ENCODE results near the gene ADGRV1.

Gene ADGRV1

DNA sequence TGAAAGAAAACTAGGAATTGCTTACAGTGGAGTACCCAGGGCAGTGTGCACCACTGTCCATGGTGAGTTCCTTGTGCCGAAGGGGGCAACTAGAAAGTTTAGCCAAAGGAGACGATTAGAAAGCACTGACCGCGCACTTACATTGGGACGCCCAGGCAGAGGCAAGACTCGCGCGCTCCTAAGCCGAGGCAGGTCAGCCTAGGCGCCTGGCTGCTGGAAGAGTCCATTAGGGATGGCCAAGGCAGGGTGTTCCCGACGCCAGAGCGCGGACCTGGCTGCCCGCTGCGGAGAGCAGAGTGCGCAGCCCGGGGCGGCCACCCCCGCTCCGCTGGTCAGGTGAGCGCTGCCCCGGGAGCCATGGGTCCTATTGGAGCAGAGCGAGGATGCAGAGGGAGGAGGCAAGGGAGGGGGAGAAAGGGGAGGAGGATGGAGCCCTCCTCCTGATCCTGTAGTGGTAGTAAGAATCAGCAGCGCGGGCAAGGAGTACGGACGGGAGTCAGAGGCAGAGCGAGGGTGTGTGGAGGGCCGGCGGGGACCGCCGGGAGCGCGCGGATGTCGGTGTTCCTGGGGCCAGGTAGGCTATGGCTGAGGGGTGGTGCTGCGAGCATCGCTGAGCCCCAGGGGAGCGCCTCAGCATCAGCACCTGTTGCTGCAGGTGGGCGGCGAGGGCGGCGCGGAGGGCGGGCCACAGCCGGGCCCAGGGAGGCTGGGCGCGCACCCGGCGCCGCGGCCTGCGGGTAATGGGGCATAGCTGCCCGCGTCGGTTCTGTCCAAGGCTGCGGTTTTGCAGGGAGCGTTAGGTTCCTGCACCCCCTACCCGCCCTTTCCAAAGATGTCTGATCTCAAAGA, at the start of gene ADGRV1:
TSS of gene ADGRV1 (plus strand) at position 454 of the 849 bp plus-strand sequence. CDS start at position 553, 99 bp downstream.
- Histone ChIP-seq H3K27ac (no peak within 1 kb of the TSS), H3K9me3 (peaks cover 8% of the 10 kb centered on the region), H3K36me3 (no peaks in the 10 kb centered on the region), H3K4me1 (no peaks in the 10 kb centered on the region), H3K4me2 (no peak within 1 kb of the TSS), H3K4me3 (no peak within 1 kb of the TSS), H4K20me1 (no peaks in the 10 kb centered on the region), H3K9ac (no peak within 1 kb of the TSS), H3K27me3 (no peaks in the 10 kb centered on the region)
- no peak for TF ChIP-seq Cebpa-rat (IDR thresholded peaks at IDR 0.05)

DNA sequence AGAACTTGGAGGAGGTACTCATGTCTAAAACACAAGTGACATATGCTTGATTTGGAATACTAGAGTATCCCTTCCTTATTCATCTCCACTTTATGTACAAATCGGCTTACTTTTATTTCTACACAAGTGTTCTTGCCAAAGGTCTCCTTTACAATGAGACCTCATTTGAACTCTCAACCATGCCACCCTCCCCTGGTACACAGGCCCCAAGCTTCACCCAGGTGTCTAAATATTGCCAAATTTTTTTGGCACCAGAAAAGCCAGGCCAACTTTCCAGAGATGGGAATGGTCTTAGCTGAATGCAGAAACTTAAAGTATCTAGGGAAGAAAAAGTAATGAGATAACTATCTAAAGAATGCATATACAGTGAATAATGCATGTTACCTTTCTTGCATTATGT, 48.2 kb upstream of the ADGRV1 start:
- peaks cover 11% of the 10 kb centered on the region for H3K4me1 ChIP-seq
- no peak overlapping the region for H3K4me3 ChIP-seq
- peaks cover 16% of the 10 kb centered on the region for H3K36me3 ChIP-seq
- no peaks in the 10 kb centered on the region for H3K27me3 ChIP-seq
- TF ChIP-seq Cebpa-rat (IDR thresholded peaks at IDR 0.05), result no peak
- no peak overlapping the region for H3K9ac ChIP-seq
- H4K20me1 ChIP-seq, result no peaks in the 10 kb centered on the region
- no peaks in the 10 kb centered on the region for H3K9me3 ChIP-seq
- no peak overlapping the region for H3K4me2 ChIP-seq
- H3K27ac ChIP-seq, result no peak overlapping the region

DNA sequence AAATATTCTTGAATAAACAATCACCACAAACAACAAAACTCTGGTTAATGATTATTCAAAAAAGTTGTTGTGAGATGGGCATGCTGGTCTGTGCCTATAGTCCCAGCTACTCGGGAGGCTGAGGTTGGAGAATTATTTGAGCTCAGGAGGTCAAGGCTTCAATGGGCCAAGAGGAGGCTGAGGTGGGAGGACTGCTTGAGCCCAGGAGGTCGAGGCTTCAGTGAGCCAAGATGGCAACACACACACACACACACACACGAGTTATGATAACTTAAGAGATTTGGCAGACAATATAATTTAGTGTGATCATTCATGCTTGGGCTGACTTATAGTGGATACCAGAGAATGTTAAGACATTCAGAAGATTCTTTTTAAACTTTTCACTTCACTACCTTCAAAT, 44.1 kb upstream of the ADGRV1 start:
- H3K27me3 ChIP-seq, result no peaks in the 10 kb centered on the region
- H3K9ac ChIP-seq, result no peak overlapping the region
- no peak overlapping the region for H3K27ac ChIP-seq
- H3K36me3 ChIP-seq, result peaks cover 18% of the 10 kb centered on the region
- H3K9me3 ChIP-seq, result no peaks in the 10 kb centered on the region
- peaks cover 15% of the 10 kb centered on the region for H3K4me1 ChIP-seq
- H4K20me1 ChIP-seq, result no peaks in the 10 kb centered on the region
- no peak for TF ChIP-seq Cebpa-rat (IDR thresholded peaks at IDR 0.05)
- no peak overlapping the region for H3K4me3 ChIP-seq
- no peak overlapping the region for H3K4me2 ChIP-seq

DNA sequence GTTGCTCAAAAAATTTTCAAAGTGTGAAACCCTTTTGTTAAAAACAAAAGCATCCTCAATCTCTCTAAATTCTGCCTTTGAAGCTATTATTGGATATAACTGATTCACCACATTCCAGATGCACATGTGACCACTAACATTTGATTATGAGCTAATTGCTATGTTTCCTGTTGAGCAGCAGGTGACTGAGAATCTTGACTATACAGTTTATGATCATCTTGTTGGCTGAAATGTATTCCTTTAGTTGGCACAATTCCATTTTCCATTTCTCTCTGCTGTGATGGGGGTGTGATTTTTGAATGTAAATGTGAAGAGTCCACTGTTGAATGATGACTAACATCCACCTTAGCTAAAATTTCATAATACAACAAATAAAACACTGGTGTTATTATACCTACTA, 39.9 kb upstream of the ADGRV1 start:
- Histone ChIP-seq H3K4me2 (peak overlapping the region; percentile 28), H3K9ac (no peak overlapping the region), H3K9me3 (no peaks in the 10 kb centered on the region), H3K27ac (no peak overlapping the region; the same call in 1 of the 2 replicates), H3K36me3 (peaks cover 48% of the 10 kb centered on the region), H3K4me1 (peaks cover 15% of the 10 kb centered on the region), H3K27me3 (no peaks in the 10 kb centered on the region), H3K4me3 (no peak overlapping the region), H4K20me1 (no peaks in the 10 kb centered on the region)
- TF ChIP-seq Cebpa-rat (IDR thresholded peaks at IDR 0.05), result no peak

DNA sequence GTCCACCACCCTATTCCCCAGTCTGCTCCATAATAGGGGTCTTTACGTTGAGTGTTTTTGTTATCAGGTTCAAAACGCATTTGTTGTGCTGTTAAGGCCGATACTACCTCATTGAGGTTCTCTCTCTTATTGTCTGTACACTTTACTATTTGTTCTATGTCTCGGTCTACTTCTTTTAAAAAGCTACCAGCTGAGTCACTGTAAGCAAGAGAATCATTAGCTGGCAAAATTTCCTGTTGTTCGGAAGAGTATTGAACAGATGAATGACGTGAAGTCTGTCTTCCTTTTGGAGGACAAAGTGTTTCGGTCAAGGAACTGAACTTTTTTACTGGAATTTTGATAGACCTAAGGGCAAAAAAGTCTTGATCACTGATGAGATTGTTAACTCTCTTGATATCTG, 39.5 kb upstream of the ADGRV1 start:
- TF ChIP-seq Cebpa-rat (IDR thresholded peaks at IDR 0.05), result no peak
- peaks cover 52% of the 10 kb centered on the region for H3K36me3 ChIP-seq
- no peak overlapping the region; the same call in 1 of the 2 replicates for H3K27ac ChIP-seq

DNA sequence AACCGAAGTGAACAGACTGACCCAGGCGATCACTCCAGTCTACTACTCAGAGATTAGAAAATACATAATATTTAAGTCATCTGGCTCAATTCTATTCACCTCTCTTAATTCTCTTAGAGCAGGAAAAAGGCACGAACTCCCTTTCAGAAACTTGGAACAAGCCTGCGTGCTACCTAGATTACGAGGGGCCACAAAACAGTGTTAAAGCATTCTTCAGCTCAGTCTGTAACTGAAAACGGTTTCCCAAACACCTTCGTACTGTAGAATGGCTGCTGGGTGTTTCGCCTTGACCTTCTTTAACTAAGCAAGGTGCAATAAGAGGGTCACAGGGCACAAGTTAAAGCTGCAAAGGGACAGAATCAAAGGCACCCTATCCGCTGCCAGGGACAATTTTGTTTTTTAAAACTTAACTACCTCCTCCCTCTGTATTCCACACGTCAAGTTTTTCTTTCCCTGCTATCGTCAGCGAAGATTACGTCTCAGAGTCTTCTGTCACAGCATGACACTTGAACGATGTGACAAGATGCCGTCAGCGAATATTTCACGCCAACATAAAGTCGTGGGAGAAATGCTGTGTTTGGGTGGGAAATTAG, 29.9 kb upstream of the ADGRV1 start:
- peaks cover 35% of the 10 kb centered on the region; the same call in 1 of the 2 replicates for H4K20me1 ChIP-seq
- H3K9ac ChIP-seq, result peak overlapping the region; percentile 83
- peak overlapping the region; percentile 84 for H3K4me2 ChIP-seq
- peak overlapping the region; percentile 81 for H3K27ac ChIP-seq
- TF ChIP-seq Cebpa-rat (IDR thresholded peaks at IDR 0.05), result no peak
- no peaks in the 10 kb centered on the region for H3K27me3 ChIP-seq
- peaks cover 22% of the 10 kb centered on the region for H3K4me1 ChIP-seq
- H3K36me3 ChIP-seq, result peaks cover 17% of the 10 kb centered on the region
- no peaks in the 10 kb centered on the region for H3K9me3 ChIP-seq
- peak overlapping the region; percentile 84 for H3K4me3 ChIP-seq

More for the DNA sequence above, 39.5 kb upstream of the ADGRV1 start:
- Histone ChIP-seq H3K9ac (no peak overlapping the region), H3K4me1 (peaks cover 15% of the 10 kb centered on the region), H3K4me2 (peak overlapping the region; percentile 28), H4K20me1 (no peaks in the 10 kb centered on the region), H3K27me3 (no peaks in the 10 kb centered on the region), H3K4me3 (no peak overlapping the region), H3K9me3 (no peaks in the 10 kb centered on the region)

DNA sequence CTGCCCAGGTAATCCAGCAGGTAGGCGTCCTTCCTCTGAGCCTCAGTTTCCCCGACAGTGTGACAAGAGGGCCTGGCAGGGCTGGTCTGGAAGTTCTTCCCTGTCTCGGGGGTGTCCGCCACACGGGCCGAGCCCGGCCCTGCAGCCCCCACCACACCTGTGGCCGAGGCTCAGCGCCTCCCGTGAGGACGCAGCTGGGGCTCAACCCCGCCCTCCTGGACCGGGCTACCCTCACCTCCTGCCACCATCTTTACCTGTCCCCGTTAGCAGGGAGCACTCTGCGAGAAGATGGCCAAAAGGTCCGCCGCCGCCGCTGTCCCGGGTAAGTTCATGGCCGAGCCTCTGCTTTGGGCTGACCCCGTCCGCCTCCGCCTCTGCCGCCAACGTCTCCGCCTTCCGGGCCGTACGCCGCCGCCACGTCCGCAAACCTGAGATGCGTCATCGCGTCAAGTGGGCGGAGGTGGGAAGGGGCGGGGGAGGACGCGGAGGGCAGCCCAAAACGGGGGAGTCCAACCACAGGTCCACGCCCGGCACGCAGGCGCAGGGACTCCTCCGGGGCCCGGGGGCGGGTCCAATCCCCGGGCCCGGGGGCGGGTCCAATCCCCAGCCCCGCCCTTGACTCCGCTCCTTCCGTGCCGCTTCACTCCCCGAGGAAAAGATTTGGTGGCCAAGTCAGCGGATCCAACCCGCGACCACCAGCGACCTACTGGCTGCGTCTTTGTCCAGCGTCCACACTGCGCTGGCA, 29.2 kb upstream of the ADGRV1 start, which contains the start of gene LYSMD3:
TSS of gene LYSMD3 (minus strand) at position 391 of the 745 bp plus-strand sequence. CDS start 4,295 bp downstream, outside the sequence.
- Histone ChIP-seq H3K9ac (peak within 1 kb of the TSS; percentile 83), H3K27me3 (no peaks in the 10 kb centered on the region), H4K20me1 (peaks cover 35% of the 10 kb centered on the region; the same call in 1 of the 2 replicates), H3K4me3 (peak within 1 kb of the TSS; percentile 84), H3K9me3 (no peaks in the 10 kb centered on the region), H3K36me3 (peaks cover 11% of the 10 kb centered on the region), H3K27ac (peak within 1 kb of the TSS; percentile 81), H3K4me1 (peaks cover 22% of the 10 kb centered on the region), H3K4me2 (peak within 1 kb of the TSS; percentile 84)
- no peak for TF ChIP-seq Cebpa-rat (IDR thresholded peaks at IDR 0.05)

GRCh38 chr5:90529939-90530677, 28.5 kb upstream of the ADGRV1 start:
- peak overlapping the region; percentile 64 for H3K4me2 ChIP-seq
- no peaks in the 10 kb centered on the region for H3K27me3 ChIP-seq
- no peak for TF ChIP-seq Cebpa-rat (IDR thresholded peaks at IDR 0.05)
- H3K36me3 ChIP-seq, result peaks cover 3% of the 10 kb centered on the region
- peaks cover 33% of the 10 kb centered on the region; the same call in 1 of the 2 replicates for H4K20me1 ChIP-seq
- H3K4me1 ChIP-seq, result peaks cover 22% of the 10 kb centered on the region
- peak overlapping the region; percentile 81 for H3K27ac ChIP-seq
- peak overlapping the region; percentile 83 for H3K9ac ChIP-seq
- H3K9me3 ChIP-seq, result no peaks in the 10 kb centered on the region
- peak overlapping the region; percentile 84 for H3K4me3 ChIP-seq
